Stimulated activated CD8-positive, alpha-beta memory T cell treated with anti-CD3 and anti-CD28 coated beads, Interleukin-2, amount 100 ng/mL, for 1 hour (primary cell): ENCODE results near the gene PLPPR3.

Source experiments
- DNase-seq, 2 donors: peaks; one replicate each; pipeline ENCODE4 v3.0.0-alpha.2; 2020; ENCODE audit warnings: low read depth in 2 of 2

PLPPR3 gene

GRCh38 chr19:810077-810855, 11.5 kb downstream of the PLPPR3 start:
- no peak for DNase-seq

- DNase-seq, result no peak
Observed at GRCh38 chr19:808423-808775, 13.4 kb downstream of the PLPPR3 start.

DNA sequence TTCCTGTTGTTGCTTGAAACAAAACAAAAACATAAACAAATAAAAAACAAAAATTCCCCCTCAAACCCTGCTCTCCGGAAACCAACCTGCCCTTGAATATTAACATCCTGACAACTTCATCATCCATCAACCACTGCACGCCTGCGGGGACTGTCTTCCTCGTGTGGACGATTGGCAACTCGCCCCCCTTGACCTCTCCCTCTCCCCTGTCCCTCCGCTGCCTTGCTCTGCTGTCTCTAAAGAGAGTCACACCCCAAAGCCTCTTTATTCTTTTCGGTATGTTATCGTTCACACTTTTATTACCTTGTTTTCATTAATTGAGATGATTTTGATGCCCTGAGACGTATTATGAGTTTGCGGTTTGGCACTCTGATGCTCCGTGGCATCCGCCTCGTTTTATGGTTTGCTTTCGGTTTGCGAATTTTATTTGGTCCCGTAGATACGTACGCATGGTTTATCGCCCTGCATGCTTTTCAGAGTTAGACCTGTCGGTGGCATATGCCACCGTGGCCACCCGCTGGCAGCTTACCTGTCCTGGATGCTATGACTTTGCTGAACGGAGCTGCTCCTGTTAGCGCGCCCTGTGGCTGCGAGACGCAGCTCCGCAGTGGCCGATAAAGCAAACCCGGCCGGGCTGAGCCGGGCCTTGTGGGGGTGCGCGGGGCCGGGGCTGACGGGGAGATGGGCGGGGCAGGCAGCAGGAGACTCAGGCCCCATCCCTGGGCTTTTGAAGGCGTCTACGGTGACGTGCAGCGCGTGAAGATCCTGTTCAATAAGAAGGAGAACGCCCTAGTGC, 13.9 kb downstream of the PLPPR3 start:
- no peak for DNase-seq

DNA sequence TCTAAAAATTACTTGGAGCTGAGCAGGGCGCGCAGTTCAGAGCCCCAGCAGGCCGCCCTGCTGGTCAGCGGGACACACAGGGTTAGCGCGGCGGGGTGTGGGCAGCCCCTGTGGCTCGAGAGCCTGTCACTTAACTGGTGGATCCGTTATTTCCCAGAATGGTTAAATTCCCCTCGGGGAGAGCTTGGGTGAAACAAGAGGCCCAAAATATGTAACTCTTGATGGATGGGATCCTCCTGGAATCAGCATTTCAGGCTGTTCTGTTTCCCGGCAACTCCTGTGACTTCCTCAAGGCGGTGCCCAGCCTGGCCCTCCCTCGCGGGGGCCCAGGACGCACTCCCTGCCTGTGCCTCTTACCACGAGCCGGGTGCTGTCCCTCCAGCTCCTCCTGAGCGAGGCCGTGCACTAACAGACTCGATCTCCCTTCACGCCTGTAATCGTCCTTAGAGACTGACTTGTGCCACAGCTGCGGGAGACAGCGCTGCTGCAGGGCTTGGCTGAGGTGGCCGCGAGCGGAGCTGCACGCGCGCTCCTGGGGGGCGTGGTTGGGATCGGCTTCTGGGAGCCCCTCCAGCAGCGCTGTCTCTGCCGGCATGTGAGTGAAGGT, 14.8 kb downstream of the PLPPR3 start:
- no peak for DNase-seq

DNA sequence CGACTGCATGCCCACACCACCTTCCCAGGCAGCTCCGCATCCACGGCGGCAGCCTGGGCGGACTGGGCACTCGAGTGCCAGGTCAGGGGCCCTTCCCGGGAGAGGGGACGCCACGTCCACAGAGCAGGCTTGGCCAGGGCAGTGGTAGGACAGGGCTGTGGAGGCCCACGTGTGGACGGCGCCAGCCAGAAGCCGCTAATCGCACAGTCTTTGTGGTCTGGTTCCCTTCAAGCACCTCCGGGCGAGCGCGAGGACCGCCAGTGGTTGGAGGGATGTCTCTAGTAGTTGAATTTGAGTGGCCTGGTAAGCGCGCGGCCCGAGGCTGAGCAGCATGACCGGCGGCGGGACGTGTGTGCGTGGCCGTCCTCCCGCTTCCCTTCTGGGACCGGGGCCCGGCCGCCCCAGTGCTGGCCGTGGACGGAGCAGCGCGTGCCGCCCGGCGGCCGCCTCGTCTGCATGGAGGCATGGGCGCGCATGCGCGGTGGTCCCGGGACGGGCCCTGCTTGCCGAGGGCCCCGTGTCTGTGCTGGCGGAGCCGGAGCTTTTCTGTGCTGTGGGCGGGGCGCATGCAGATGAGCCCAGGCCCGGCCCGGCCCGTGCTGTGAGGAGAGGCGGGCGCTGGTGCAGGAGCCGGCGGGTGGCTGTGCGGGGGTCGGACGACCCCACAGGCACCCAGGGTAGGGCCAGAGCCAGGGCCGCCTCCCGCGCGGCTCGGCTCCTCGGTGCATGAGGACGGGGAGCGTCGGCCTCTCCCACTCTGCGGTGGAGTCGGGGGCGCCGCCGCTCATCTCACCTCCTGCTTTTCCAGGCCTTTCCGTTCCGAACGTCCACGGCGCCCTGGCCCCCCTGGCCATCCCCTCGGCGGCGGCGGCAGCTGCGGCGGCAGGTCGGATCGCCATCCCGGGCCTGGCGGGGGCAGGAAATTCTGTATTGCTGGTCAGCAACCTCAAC, 15.9 kb downstream of the PLPPR3 start:
- DNase-seq, result no peak

DNA sequence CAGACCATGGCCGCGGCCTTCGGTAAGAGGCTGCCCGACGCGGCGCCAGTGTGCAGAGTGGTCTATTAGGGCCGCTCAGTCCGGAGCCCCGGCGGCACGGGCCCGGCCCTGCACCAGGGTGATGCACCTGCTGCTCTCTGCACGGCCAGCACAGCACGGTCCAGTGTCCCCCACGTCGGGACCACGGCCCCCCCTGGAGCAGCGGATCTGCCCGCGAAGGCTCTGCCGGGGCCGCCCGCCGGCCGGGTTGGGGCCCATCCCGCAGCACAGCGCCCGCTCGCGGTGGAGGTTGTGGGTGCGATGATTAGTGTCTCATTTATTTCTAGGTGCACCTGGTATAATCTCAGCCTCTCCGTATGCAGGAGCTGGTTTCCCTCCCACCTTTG, 16.6 kb downstream of the PLPPR3 start:
- no peak for DNase-seq

DNA sequence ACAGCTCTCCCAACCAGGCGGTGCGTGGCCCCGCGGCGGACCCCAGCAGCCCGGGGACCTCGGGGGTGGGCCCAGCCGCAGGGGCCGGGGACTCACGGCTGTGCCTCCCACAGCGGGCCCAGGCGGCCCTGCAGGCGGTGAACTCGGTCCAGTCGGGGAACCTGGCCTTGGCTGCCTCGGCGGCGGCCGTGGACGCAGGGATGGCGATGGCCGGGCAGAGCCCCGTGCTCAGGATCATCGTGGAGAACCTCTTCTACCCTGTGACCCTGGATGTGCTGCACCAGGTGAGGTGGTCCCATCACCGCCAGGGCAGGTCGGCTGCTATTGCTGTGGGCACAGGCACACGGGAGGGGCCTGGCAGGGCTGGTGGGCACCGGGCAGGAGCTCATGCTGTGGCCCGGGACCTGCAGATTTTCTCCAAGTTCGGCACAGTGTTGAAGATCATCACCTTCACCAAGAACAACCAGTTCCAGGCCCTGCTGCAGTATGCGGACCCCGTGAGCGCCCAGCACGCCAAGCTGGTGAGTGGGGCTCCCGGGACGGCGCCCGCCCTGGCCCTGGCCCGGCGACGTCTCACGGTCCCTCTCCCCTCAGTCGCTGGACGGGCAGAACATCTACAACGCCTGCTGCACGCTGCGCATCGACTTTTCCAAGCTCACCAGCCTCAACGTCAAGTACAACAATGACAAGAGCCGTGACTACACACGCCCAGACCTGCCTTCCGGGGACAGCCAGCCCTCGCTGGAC, 17.2 kb downstream of the PLPPR3 start:
- no peak for DNase-seq

DNA sequence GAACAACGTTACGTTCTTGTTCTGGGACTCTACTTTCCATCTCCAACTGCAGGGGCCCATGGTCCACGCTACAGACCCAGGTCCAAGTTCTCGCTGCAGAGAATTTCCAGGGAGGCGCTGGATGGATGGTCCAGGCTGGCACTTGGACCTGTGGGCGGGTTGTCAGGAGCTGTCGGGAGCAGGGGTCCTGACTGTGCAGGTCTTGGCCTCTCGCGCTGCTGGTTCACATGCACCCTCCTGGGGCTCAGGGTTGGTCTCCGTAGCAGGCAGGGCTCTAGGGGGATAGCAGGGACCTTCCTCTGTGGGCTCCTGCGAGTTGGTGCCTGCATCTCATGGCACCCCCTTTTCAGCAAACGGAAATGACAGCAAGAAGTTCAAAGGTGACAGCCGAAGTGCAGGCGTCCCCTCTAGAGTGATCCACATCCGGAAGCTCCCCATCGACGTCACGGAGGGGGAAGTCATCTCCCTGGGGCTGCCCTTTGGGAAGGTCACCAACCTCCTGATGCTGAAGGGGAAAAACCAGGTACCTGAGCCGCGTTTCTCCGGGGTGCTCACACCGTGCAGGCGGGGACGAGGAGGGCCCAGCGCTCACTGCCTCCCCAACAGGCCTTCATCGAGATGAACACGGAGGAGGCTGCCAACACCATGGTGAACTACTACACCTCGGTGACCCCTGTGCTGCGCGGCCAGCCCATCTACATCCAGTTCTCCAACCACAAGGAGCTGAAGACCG, 17.9 kb downstream of the PLPPR3 start:
- DNase-seq, result no peak

- no peak for DNase-seq
Observed at GRCh38 chr19:803099-803561, 18.6 kb downstream of the PLPPR3 start.

GRCh38 chr19:802498-803098, 19.2 kb downstream of the PLPPR3 start:
- DNase-seq, result no peak

GRCh38 chr19:801861-802497, 19.8 kb downstream of the PLPPR3 start:
- no peak for DNase-seq

- no peak for DNase-seq
Observed at GRCh38 chr19:801030-801860, 20.5 kb downstream of the PLPPR3 start.

GRCh38 chr19:800360-801029, 21.3 kb downstream of the PLPPR3 start:
- DNase-seq, result no peak

DNA sequence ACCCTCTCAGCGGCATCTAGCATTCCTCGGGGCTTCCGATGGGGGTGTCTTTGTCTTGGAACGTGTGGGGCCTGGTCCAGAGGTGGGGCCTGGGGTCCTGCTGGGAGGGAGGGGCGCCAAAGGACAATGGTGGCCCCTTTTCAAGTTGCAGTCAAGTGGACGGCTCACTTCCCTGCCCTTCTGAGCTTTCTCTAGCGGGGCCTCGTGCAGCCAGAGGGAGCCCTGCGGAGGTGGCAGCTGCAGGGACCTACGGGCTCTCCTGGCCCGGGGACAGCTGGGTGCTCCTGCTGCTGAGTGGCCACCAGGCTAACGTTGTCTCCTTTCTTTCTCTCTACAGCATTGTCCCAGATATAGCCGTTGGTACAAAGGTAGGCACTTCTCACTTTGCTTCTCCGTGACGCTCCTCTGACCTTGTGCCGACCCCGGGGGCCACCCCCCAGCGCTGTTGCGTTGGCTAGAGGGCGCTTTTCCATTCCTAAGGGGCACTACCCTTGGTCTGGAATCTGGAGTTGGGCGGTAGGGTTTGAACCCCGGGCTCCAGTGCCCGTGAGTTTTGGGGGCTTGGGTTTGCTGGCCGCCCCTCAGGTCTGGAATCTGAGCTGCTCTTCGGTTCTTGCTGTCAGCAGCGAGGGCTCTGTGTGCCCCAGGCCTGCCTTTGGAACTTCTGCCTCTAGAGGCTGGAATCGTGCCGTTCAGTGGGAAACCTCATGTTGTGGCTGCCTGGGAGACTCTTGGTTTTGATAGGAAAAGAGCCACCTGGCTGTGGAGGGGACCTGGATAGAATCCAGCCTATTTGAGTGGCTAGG, 22.5 kb downstream of the PLPPR3 start:
- no peak for DNase-seq

DNA sequence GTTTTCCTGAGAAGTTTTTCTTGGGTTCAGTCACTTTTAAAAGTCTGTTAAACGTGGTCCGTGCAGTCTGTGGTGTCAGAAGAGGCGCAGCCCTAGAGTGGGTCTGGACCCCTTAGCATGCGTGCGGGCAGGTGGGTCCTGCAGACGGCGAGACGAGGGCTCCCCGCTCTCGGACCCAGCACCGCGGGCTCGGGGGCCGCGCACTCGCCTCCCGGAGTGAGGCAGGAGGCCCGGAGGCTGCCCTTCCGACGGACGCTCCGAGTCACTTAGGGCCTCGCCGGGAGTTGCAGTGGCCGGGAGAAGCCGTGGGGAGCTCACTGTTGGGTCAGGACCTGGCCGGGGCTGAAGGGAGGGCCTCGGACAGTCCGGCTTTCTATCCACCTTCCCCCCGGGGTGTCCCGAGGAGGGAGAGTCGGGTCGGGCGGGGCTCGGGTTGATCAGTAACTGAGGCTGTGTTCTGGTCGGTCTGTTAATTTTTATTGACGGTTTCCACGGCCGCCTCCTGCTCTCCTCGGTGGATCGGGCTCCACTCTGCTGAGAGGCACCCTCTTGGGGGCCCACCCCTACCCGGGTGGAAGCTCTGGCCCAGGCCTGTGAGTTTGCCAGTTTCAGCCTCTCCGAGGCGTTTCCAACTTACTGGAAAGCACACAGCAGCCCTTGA, 23.2 kb downstream of the PLPPR3 start:
- no peak for DNase-seq
